ENCODE measurements around the gene PRKAG2.

DNA sequence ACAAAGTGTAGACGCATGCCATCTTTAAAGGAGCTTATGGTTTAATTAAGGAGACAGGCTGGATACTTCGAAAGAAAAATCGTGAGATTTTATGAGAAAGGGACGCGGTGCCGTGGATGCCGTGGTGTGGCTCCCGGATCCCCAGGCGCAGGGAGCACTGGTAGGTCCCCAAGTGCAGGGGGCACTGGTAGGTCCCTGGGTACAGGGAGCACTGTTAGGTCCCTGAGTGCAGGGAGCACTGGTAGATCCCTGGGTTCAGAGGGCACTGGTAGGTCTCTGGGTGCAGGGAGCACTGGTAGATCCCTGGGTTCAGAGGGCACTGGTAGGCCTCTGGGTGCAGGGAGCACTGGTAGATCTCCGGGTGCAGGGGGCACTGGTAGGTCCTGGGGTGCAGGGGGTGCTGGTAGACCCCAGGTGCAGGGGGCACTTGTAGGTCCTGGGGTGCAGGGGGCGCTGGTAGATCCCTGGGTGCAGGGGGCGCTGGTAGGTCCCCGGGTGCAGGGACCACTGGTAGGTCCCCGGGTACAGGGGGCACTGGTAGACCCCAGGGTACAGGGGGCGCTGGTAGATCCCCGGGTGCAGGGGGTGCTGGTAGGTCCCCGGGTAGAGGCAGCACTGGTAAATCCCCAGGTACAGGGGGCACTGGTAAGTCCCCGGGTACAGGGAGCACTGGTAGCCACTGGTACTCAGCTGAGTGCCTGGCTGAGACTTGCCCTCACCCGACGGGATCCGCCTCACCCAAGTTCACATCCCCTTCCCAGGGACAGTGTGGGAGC lies 14.1 kb downstream of the PRKAG2 start:
- TF ChIP-seq, protein P1, sequence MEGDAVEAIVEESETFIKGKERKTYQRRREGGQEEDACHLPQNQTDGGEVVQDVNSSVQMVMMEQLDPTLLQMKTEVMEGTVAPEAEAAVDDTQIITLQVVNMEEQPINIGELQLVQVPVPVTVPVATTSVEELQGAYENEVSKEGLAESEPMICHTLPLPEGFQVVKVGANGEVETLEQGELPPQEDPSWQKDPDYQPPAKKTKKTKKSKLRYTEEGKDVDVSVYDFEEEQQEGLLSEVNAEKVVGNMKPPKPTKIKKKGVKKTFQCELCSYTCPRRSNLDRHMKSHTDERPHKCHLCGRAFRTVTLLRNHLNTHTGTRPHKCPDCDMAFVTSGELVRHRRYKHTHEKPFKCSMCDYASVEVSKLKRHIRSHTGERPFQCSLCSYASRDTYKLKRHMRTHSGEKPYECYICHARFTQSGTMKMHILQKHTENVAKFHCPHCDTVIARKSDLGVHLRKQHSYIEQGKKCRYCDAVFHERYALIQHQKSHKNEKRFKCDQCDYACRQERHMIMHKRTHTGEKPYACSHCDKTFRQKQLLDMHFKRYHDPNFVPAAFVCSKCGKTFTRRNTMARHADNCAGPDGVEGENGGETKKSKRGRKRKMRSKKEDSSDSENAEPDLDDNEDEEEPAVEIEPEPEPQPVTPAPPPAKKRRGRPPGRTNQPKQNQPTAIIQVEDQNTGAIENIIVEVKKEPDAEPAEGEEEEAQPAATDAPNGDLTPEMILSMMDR (IDR thresholded peaks at IDR 0.05): no peak
- no peak for TF ChIP-seq POLR2A (IDR thresholded peaks at IDR 0.05)

Measured in lower leg skin (tissue), 3 donors.